Measurements from ENCODE around the gene OR5H15. TPM values are rescaled to one million over a fixed set of nuclear protein-coding genes. Genes with fewer than 3 reads are reported as not detected.

The OR5H15 gene
- total and polyA plus RNA-seq, 10 of the 15 experiments (the other 5 are each of a cell fraction or from before 2014, with no cell fraction given), result not detected

- TF ChIP-seq NKRF (conservative IDR thresholded peaks at IDR 0.05), result no peak
These were observed 15.3 kb upstream of the OR5H15 start (continued) for GRCh38 chr3:98151241-98151640.

GRCh38 chr3:98171071-98171470 is 4.6 kb downstream of the OR5H15 start:
- no peak for DNase-seq (ENCODE audit: low read depth, low spot score)
- Histone ChIP-seq H3K27ac (ENCODE audit: control insufficient read depth, insufficient read depth) (no peak overlapping the region), H3K27me3 (replicated peaks in 1 of 2; ENCODE audit: control insufficient read depth in 2 of 2, insufficient read depth in 2 of 2, low read length in 1 of 2) (no peaks in the 10 kb centered on the region), H3K9me3 (replicated peaks; ENCODE audit: control insufficient read depth, insufficient read depth, low read length) (no peaks in the 10 kb centered on the region; the same call in 2 of the 3 replicates), H3K4me1 (ENCODE audit: control insufficient read depth, insufficient read depth, low read length) (no peaks in the 10 kb centered on the region), H3K4me2 (ENCODE audit: control insufficient read depth, insufficient read depth) (no peak overlapping the region), H3K4me3 (no peak overlapping the region), H3K79me2 (ENCODE audit: control insufficient read depth, insufficient read depth, low read length) (no peaks in the 10 kb centered on the region), H4K20me1 (ENCODE audit: control insufficient read depth, insufficient read depth) (no peaks in the 10 kb centered on the region), H3K36me3 (ENCODE audit: control insufficient read depth in 2 of 2, insufficient read depth in 2 of 2, low read length in 1 of 2) (no peaks in the 10 kb centered on the region), H3K9ac (ENCODE audit: control insufficient read depth, insufficient read depth, low read length) (no peak overlapping the region), H2AFZ (ENCODE audit: control insufficient read depth, low read depth, low read length) (no peak overlapping the region)
- intact Hi-C loops (cut with micrococcal nuclease; ENCODE audit: unreplicated experiment), result no loop called here
- ChIA-PET POLR2A (no interaction called here), CTCF (interaction anchor here (1.2 to 2.1 kb wide), 3 partner anchors 133 to 173 kb away, joined by 3 to 8 read pairs (median 3); no protein-coding TSS in a partner anchor), RAD21 (ENCODE audit: unreplicated experiment) (no interaction called here), SMC1A (ENCODE audit: uncharacterized antibody, unreplicated experiment) (interaction anchor here (0.9 to 1.0 kb wide), 2 partner anchors 75 to 158 kb away, joined by 3 read pairs; no protein-coding TSS in a partner anchor)
- ATAC-seq, result no peak
- 0% methylated on average over 1 of the region's 1 CpG for WGBS (ENCODE audit: insufficient coverage, insufficient replicate concordance, low lambda C conversion rate, missing lambda C conversion rate)
- no peak for FAIRE-seq
- in situ Hi-C loops (cut with MboI), result no loop called here
- BruUV-seq (replicated peaks), result no TSS peak
- TF ChIP-seq ZNF687 (IDR thresholded peaks at IDR 0.05) (no peak), SRF (IDR thresholded peaks at IDR 0.05; ENCODE audit: low read depth in 2 of 2, low read length in 2 of 2) (no peak), MEF2B (IDR thresholded peaks at IDR 0.05; ENCODE audit: partially characterized antibody, poor library complexity, severe bottlenecking) (no peak), RAD51 (IDR thresholded peaks at IDR 0.05) (no peak), STAT1 (conservative IDR thresholded peaks at IDR 0.05) (no peak), EED (IDR thresholded peaks at IDR 0.05; ENCODE audit: low read depth) (no peak), SPI1 (IDR thresholded peaks at IDR 0.05; ENCODE audit: borderline replicate concordance, insufficient read depth, low read depth, low read length) (no peak), ZNF207 (IDR thresholded peaks at IDR 0.05; ENCODE audit: borderline replicate concordance) (no peak), RB1 (IDR thresholded peaks at IDR 0.05; ENCODE audit: borderline replicate concordance) (no peak), ELK1 (IDR thresholded peaks at IDR 0.05; ENCODE audit: low read depth, low read length) (no peak), RUNX3 (IDR thresholded peaks at IDR 0.05; ENCODE audit: low read length) (no peak), RELA (IDR thresholded peaks at IDR 0.05; ENCODE audit: borderline replicate concordance, partially characterized antibody) (no peak), CREB1 (IDR thresholded peaks at IDR 0.05; ENCODE audit: low read depth) (no peak), SMAD1 (IDR thresholded peaks at IDR 0.05; ENCODE audit: low read depth, partially characterized antibody) (no peak), EGR1 (IDR thresholded peaks at IDR 0.05; ENCODE audit: borderline replicate concordance in 1 of 2, low read depth in 2 of 2, low read length in 2 of 2) (no peak)
